HCT116 (cell line): ENCODE data around the gene TMEM121B. TPM values are rescaled to one million over a fixed set of nuclear protein-coding genes. Genes with fewer than 3 reads are reported as not detected.

Experiments
- ATAC-seq: fragments of 200-7000 bp; cut with Tn5 transposase; 2 replicates; pipeline ENCODE4 v1.9.1; 2020; ENCODE audit warnings: mild to moderate bottlenecking, moderate library complexity
- BruUV-seq: library from RNA; stranded (reverse); fragments of 400-500 nt; replicated peaks from 2 replicates; lab custom pipeline; 2021; lab: Mats Ljungman, UMichigan
- CTCF ChIA-PET: fragments of 300-600 bp; sonication (Branson Sonifier 250); formaldehyde crosslinking; loops from one replicate; lab custom pipeline; 2021; ENCODE audit warnings: antibody characterized with exemption; lab: Charles Lee
- POLR2A ChIA-PET: fragments of 300-600, 350-600 bp; sonication (Branson Sonifier 250); formaldehyde crosslinking; loops from one replicate; lab custom pipeline; 2021; ENCODE audit warnings: antibody characterized with exemption; lab: Charles Lee
- RAD21 ChIA-PET, 2 experiments: fragments of 300-600 bp; sonication (Branson Sonifier 250); formaldehyde crosslinking; loops; one replicate each; lab custom pipeline; 2023; ENCODE audit warnings: low total read pairs in 2 of 2; ENCODE audit not compliant: uncharacterized antibody in 2 of 2, unreplicated experiment in 2 of 2, low non-redundant PET in 1 of 2; lab: Charles Lee
- DNase-seq: peaks from one replicate; pipeline ENCODE4 v3.0.0-alpha.2; 2010; ENCODE audit warnings: low read depth, low spot score
- H2AFZ ChIP-seq: fragments of 200-600 bp; shearing (Covaris generic), sonication (generic); 2 replicates; pipeline ENCODE4 v1.6.1; 2017; ENCODE audit warnings: low read depth, mixed run types, mixed read lengths, antibody characterized with exemption, low read length; ENCODE audit not compliant: poor library complexity, severe bottlenecking
- H3K27ac ChIP-seq: 2 replicates; pipeline ENCODE4 v1.5.1; 2012; ENCODE audit warnings: low read depth, low read length
- H3K27me3 ChIP-seq: fragments of 200-600 bp; sonication (generic); 2 replicates; pipeline ENCODE4 v1.6.1; 2016; ENCODE audit warnings: mixed run types, low read length, mixed read lengths; ENCODE audit not compliant: insufficient read depth
- H3K36me3 ChIP-seq, 2 experiments: fragments of 200-500 bp in 1 of 2; fragments of 200-600 bp in 1 of 2; sonication (Bioruptor generic) in 1 of 2; sonication (generic) in 1 of 2; 2 replicates each; pipeline versions ENCODE4 v1.5.1 to v1.6.1; 2014 to 2016; ENCODE audit warnings: low read length in 2 of 2, inconsistent platforms in 1 of 2, mixed read lengths in 1 of 2, mixed run types in 1 of 2; ENCODE audit not compliant: insufficient read depth in 2 of 2, control insufficient read depth in 1 of 2
- H3K4me1 ChIP-seq, 2 experiments: fragments of 200-600 bp in 1 of 2; sonication (generic) in 1 of 2; 2 replicates each; pipeline versions ENCODE4 v1.5.1 to v1.6.1; 2012 to 2017; ENCODE audit warnings: low read length in 2 of 2, inconsistent platforms in 1 of 2, mild to moderate bottlenecking in 1 of 2, mixed read lengths in 1 of 2, mixed run types in 1 of 2, moderate library complexity in 1 of 2; ENCODE audit not compliant: insufficient read depth in 2 of 2, control insufficient read depth in 1 of 2
- H3K4me2 ChIP-seq: fragments of 200-600 bp; sonication (generic); 2 replicates; pipeline ENCODE4 v1.6.1; 2017; ENCODE audit warnings: mixed run types, low read length, mixed read lengths
- H3K4me3 ChIP-seq, 2 experiments: fragments of 200-600 bp in 1 of 2; sonication (generic) in 1 of 2; replicated peaks in 1 of 2; 2 replicates each; pipeline ENCODE4 v1.5.1; 2011 to 2016; ENCODE audit warnings: low read length in 2 of 2, control low read depth in 1 of 2, low read depth in 1 of 2, mild to moderate bottlenecking in 1 of 2, mixed read lengths in 1 of 2, mixed run types in 1 of 2
- H3K79me2 ChIP-seq: fragments of 200-600 bp; sonication (generic); 2 replicates; pipeline ENCODE4 v1.6.1; 2017; ENCODE audit warnings: mild to moderate bottlenecking, mixed run types, low read length, moderate library complexity, mixed read lengths; ENCODE audit not compliant: insufficient read depth
- H3K9ac ChIP-seq: fragments of 200-600 bp; sonication (generic); 2 replicates; pipeline ENCODE4 v1.6.1; 2016; ENCODE audit warnings: low read length, mixed read lengths
- H3K9me2 ChIP-seq: fragments of 200-600 bp; sonication (generic), shearing (Covaris generic); 2 replicates; pipeline ENCODE4 v1.6.1; 2017; ENCODE audit warnings: mixed run types, mild to moderate bottlenecking, moderate library complexity; ENCODE audit not compliant: insufficient read depth
- H3K9me3 ChIP-seq, 2 experiments: fragments of 200-500 bp in 1 of 2; fragments of 200-600 bp in 1 of 2; sonication (Bioruptor generic) in 1 of 2; sonication (generic) in 1 of 2; 2 replicates each; pipeline ENCODE4 v1.6.1; 2014 to 2017; ENCODE audit warnings: low read length in 2 of 2, mixed read lengths in 2 of 2, inconsistent platforms in 1 of 2, low read depth in 1 of 2, mild to moderate bottlenecking in 1 of 2, mixed run types in 1 of 2, moderate library complexity in 1 of 2; ENCODE audit not compliant: control insufficient read depth in 1 of 2, insufficient read depth in 1 of 2
- H4K20me1 ChIP-seq: fragments of 200-600 bp; sonication (generic), shearing (Covaris generic); 2 replicates; pipeline ENCODE4 v1.6.1; 2017; ENCODE audit warnings: mixed run types, mild to moderate bottlenecking, moderate library complexity; ENCODE audit not compliant: insufficient read depth
- CEBPB ChIP-seq: IDR thresholded peaks from 2 replicates; pipeline ENCODE4 v1.6.1; 2012; ENCODE audit warnings: low read depth
- EGR1 ChIP-seq: IDR thresholded peaks from 2 replicates; pipeline ENCODE4 v1.6.1; 2012; ENCODE audit warnings: low read depth
- ELF1 ChIP-seq: IDR thresholded peaks from 2 replicates; pipeline ENCODE4 v1.6.1; 2012; ENCODE audit warnings: low read depth, borderline replicate concordance
- EZH2 ChIP-seq: fragments of 200-600 bp; sonication (generic); IDR thresholded peaks from 2 replicates; pipeline ENCODE4 v1.6.1; 2017; ENCODE audit warnings: antibody characterized with exemption, mixed run types
- EZH2phosphoT487 ChIP-seq: fragments of 200-600 bp; IDR thresholded peaks from 2 replicates; pipeline ENCODE4 v1.6.1; 2018; ENCODE audit warnings: antibody characterized with exemption, borderline replicate concordance
- FOSL1 ChIP-seq: IDR thresholded peaks from 2 replicates; pipeline ENCODE4 v1.6.1; 2012; ENCODE audit warnings: low read depth
- JUND ChIP-seq: IDR thresholded peaks from 2 replicates; pipeline ENCODE4 v1.6.1; 2012
- MAX ChIP-seq: IDR thresholded peaks from 2 replicates; pipeline ENCODE4 v1.6.1; 2012
- POLR2A ChIP-seq: IDR thresholded peaks from 2 replicates; pipeline ENCODE4 v1.7.0; 2011; ENCODE audit warnings: borderline replicate concordance; ENCODE audit not compliant: insufficient read depth, insufficient read length; ENCODE audit errors: extremely low read depth
- RAD21 ChIP-seq: IDR thresholded peaks from 2 replicates; pipeline ENCODE4 v1.6.1; 2012; ENCODE audit warnings: low read depth, mild to moderate bottlenecking
- SIN3A ChIP-seq: IDR thresholded peaks from 2 replicates; pipeline ENCODE4 v1.6.1; 2012; ENCODE audit warnings: low read depth
- SP1 ChIP-seq: IDR thresholded peaks from 2 replicates; pipeline ENCODE4 v1.6.1; 2012; ENCODE audit warnings: low read depth
- SRF ChIP-seq: IDR thresholded peaks from 2 replicates; pipeline ENCODE4 v1.6.1; 2012; ENCODE audit warnings: low read depth
- TCF7L2 ChIP-seq: IDR thresholded peaks from 2 replicates; pipeline ENCODE4 v1.7.0; 2011; ENCODE audit warnings: borderline replicate concordance, inconsistent platforms; ENCODE audit not compliant: insufficient read depth, insufficient read length; ENCODE audit errors: extremely low read depth
- ZBTB33 ChIP-seq: IDR thresholded peaks from 2 replicates; pipeline ENCODE4 v1.6.1; 2011; ENCODE audit warnings: mild to moderate bottlenecking, low read length, moderate library complexity; ENCODE audit not compliant: insufficient replicate concordance; ENCODE audit errors: extremely low read depth
- ZNF274 ChIP-seq: fragments of 200-500 bp; sonication (Bioruptor generic); IDR thresholded peaks from 2 replicates; pipeline ENCODE4 v1.6.1; 2014; ENCODE audit warnings: mild to moderate bottlenecking, low read depth, low read length, inconsistent platforms
- intact Hi-C: fragments of 100-400 bp; cut with micrococcal nuclease; formaldehyde crosslinking; loops from 2 replicates; pipeline ENCODE4 v1.10.0; 2022
- total RNA-seq: library from RNA; stranded (reverse); gene quantifications from one replicate; pipeline ENCODE4 v1.2.1, GENCODE V29; 2021; ENCODE audit not compliant: unreplicated experiment
- TF ChIP-seq, protein P1 (sequence below): IDR thresholded peaks from 2 replicates; pipeline ENCODE4 v1.6.1; 2012
- TF ChIP-seq, protein P2 (sequence below), 3 experiments: fragments of 200-600 bp in 1 of 3; sonication (generic) in 1 of 3; IDR thresholded peaks in 2 of 3; conservative IDR thresholded peaks in 1 of 3; 2 replicates each; pipeline ENCODE4 v1.5.1; 2012 to 2017; ENCODE audit warnings: low read depth in 2 of 3, low read length in 2 of 3, antibody characterized with exemption in 1 of 3, borderline replicate concordance in 1 of 3, control low read depth in 1 of 3, mild to moderate bottlenecking in 1 of 3, mixed read lengths in 1 of 3, mixed run types in 1 of 3, moderate library complexity in 1 of 3; ENCODE audit not compliant: insufficient read depth in 1 of 3

TMEM121B gene
- total RNA-seq, 1 experiment from 2014 or later = 0.57 TPM

- TF ChIP-seq ZBTB33 (no peak), EZH2phosphoT487 (no peak), CEBPB (no peak), RAD21 (no peak)
Observed at GRCh38 chr22:17083811-17084441, 37.2 kb downstream of the TMEM121B start (continued).

- ChIA-PET CTCF (interaction anchor here (2.6 to 3.1 kb wide), 2 partner anchors 9 to 88 kb away, joined by 8 to 14 read pairs; no protein-coding TSS in a partner anchor), POLR2A (no interaction called here), RAD21 (no interaction called here)
- H3K4me1 ChIP-seq = peaks cover 10 to 20% of the 10 kb centered on the region in 2 experiments; a peak in 3 of 4 replicates
- H2AFZ ChIP-seq = no peak overlapping the region
- TF ChIP-seq ZBTB33 = no peak
- TF ChIP-seq ZNF274 = no peak
- no peak for TF ChIP-seq CEBPB
- TF ChIP-seq MAX = no peak
- TF ChIP-seq POLR2A = no peak
- TF ChIP-seq EZH2 = no peak
- TF ChIP-seq JUND = no peak
- TF ChIP-seq, protein P1, sequence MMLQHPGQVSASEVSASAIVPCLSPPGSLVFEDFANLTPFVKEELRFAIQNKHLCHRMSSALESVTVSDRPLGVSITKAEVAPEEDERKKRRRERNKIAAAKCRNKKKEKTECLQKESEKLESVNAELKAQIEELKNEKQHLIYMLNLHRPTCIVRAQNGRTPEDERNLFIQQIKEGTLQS = no peak
- TF ChIP-seq RAD21 = no peak
- TF ChIP-seq SRF = no peak
- TF ChIP-seq SIN3A = no peak
- no peak for TF ChIP-seq TCF7L2
- no peak for TF ChIP-seq ELF1
- TF ChIP-seq, protein P2, sequence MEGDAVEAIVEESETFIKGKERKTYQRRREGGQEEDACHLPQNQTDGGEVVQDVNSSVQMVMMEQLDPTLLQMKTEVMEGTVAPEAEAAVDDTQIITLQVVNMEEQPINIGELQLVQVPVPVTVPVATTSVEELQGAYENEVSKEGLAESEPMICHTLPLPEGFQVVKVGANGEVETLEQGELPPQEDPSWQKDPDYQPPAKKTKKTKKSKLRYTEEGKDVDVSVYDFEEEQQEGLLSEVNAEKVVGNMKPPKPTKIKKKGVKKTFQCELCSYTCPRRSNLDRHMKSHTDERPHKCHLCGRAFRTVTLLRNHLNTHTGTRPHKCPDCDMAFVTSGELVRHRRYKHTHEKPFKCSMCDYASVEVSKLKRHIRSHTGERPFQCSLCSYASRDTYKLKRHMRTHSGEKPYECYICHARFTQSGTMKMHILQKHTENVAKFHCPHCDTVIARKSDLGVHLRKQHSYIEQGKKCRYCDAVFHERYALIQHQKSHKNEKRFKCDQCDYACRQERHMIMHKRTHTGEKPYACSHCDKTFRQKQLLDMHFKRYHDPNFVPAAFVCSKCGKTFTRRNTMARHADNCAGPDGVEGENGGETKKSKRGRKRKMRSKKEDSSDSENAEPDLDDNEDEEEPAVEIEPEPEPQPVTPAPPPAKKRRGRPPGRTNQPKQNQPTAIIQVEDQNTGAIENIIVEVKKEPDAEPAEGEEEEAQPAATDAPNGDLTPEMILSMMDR (IDR thresholded peaks at IDR 0.05 in 2 of 3, conservative IDR thresholded peaks at IDR 0.05 in 1 of 3; ENCODE audit: borderline replicate concordance in 1 of 3, insufficient read depth in 1 of 3, low read depth in 2 of 3, low read length in 2 of 3) = no peak
- no peak for TF ChIP-seq FOSL1
- TF ChIP-seq SP1 = no peak
- no peak for TF ChIP-seq EGR1
- no peaks in the 10 kb centered on the region for H3K9me3 ChIP-seq
- H3K27me3 ChIP-seq = no peaks in the 10 kb centered on the region
- no peak overlapping the region for H3K27ac ChIP-seq
- ATAC-seq (no peak), DNase-seq (no peak)
- H3K36me3 ChIP-seq = no peaks in the 10 kb centered on the region; a peak in 1 of 4 replicates
- H3K9me2 ChIP-seq = no peaks in the 10 kb centered on the region
- no peak overlapping the region for H3K4me3 ChIP-seq
- intact Hi-C loops = loop anchor here (5.0 kb wide), 1 partner anchor 69 kb away; no protein-coding TSS in a partner anchor
- no peak overlapping the region for H3K4me2 ChIP-seq
- BruUV-seq = no TSS peak
- peaks cover 25% of the 10 kb centered on the region; the same call in 1 of the 2 replicates for H3K79me2 ChIP-seq
- H3K9ac ChIP-seq = no peak overlapping the region
- H4K20me1 ChIP-seq = no peaks in the 10 kb centered on the region
Observed at GRCh38 chr22:17083255-17083654, 37.9 kb downstream of the TMEM121B start.
